ENCODE data around the gene FAM169A. TPM values are rescaled to one million over a fixed set of nuclear protein-coding genes. Genes with fewer than 3 reads are reported as not detected.
A peak's percentile ranks its signal among the peaks of the same experiment; 100 is the strongest.
"Not testable (repeated sequence)": the region's sequence is repeated elsewhere in the genome, so short reads cannot be mapped to it uniquely, and the experiment has no call there.

FAM169A gene
- total and polyA plus RNA-seq, 5 donors, result 1.9 to 8.9 (median 7.7) TPM

GRCh38 chr5:74866596-74867162, 492 bp upstream of the FAM169A start:
- DNase-seq (no peak), ATAC-seq (peak; percentile 50 to 61)
- H3K4me3 ChIP-seq (ENCODE audit: low read length), result peak overlapping the region; percentile 61
- H3K9me3 ChIP-seq (ENCODE audit: control insufficient read depth, low read length), result no peaks in the 10 kb centered on the region
- H3K27ac ChIP-seq (ENCODE audit: low read length), result no peak overlapping the region
- no peaks in the 10 kb centered on the region for H3K27me3 ChIP-seq (ENCODE audit: control insufficient read depth, insufficient read depth)
- 18% methylated on average over 37 of the region's 37 CpGs for WGBS
- intact Hi-C loops (cut with DNase I), result no loop called here
- H3K4me1 ChIP-seq (ENCODE audit: control insufficient read depth, insufficient read depth, low read length), result no peaks in the 10 kb centered on the region

- intact Hi-C loops (cut with DNase I), result no loop called here
- ATAC-seq, result no peak
- WGBS, result 15% methylated on average over 23 of the region's 23 CpGs
- peak overlapping the region; percentile 61 for H3K4me3 ChIP-seq (ENCODE audit: low read length)
- H3K27ac ChIP-seq (ENCODE audit: low read length), result no peak overlapping the region
- H3K27me3 ChIP-seq (ENCODE audit: control insufficient read depth, insufficient read depth), result no peaks in the 10 kb centered on the region
- no peak for DNase-seq
- H3K4me1 ChIP-seq (ENCODE audit: control insufficient read depth, insufficient read depth, low read length), result no peaks in the 10 kb centered on the region
- no peaks in the 10 kb centered on the region for H3K9me3 ChIP-seq (ENCODE audit: control insufficient read depth, low read length)
Measured at GRCh38 chr5:74865256-74865803, 857 bp downstream of the FAM169A start.

- intact Hi-C loops (cut with DNase I), result no loop called here
- H3K27me3 ChIP-seq (ENCODE audit: control insufficient read depth, insufficient read depth), result no peaks in the 10 kb centered on the region
- H3K27ac ChIP-seq (ENCODE audit: low read length), result no peak overlapping the region
- DNase-seq (no peak), ATAC-seq (no peak)
- 54% methylated on average over 8 of the region's 8 CpGs for WGBS
- no peaks in the 10 kb centered on the region for H3K4me1 ChIP-seq (ENCODE audit: control insufficient read depth, insufficient read depth, low read length)
- H3K4me3 ChIP-seq (ENCODE audit: low read length), result no peak overlapping the region
- H3K9me3 ChIP-seq (ENCODE audit: control insufficient read depth, low read length), result no peaks in the 10 kb centered on the region
Measured at GRCh38 chr5:74864823-74865222, 1.4 kb downstream of the FAM169A start.

- no peak for DNase-seq
- H3K27ac ChIP-seq (ENCODE audit: low read length), result no peak overlapping the region
- WGBS, result 97% methylated on average over 2 of the region's 2 CpGs
- intact Hi-C loops (cut with DNase I), result no loop called here
- no peaks in the 10 kb centered on the region for H3K4me1 ChIP-seq (ENCODE audit: control insufficient read depth, insufficient read depth, low read length)
- H3K4me3 ChIP-seq (ENCODE audit: low read length), result no peak overlapping the region
- H3K27me3 ChIP-seq (ENCODE audit: control insufficient read depth, insufficient read depth), result no peaks in the 10 kb centered on the region
- no peaks in the 10 kb centered on the region for H3K9me3 ChIP-seq (ENCODE audit: control insufficient read depth, low read length)
- no peak for ATAC-seq
Measured at GRCh38 chr5:74863726-74864125, 2.5 kb downstream of the FAM169A start.

GRCh38 chr5:74862221-74862620, 4.0 kb downstream of the FAM169A start:
- DNase-seq, result no peak
- WGBS, result 66% methylated on average over 2 of the region's 2 CpGs

GRCh38 chr5:74856975-74857374, 9.2 kb downstream of the FAM169A start:
- H3K9me3 ChIP-seq (ENCODE audit: control insufficient read depth, low read length); intact Hi-C loops (cut with DNase I); H3K27me3 ChIP-seq (ENCODE audit: control insufficient read depth, insufficient read depth); ATAC-seq; DNase-seq; H3K4me1 ChIP-seq (ENCODE audit: control insufficient read depth, insufficient read depth, low read length); H3K27ac ChIP-seq (ENCODE audit: low read length); H3K4me3 ChIP-seq (ENCODE audit: low read length): not testable (repeated sequence)
- WGBS, result 92% methylated on average over 7 of the region's 7 CpGs

More at GRCh38 chr5:74862221-74862620, 4.0 kb downstream of the FAM169A start:
- no peak overlapping the region for H3K4me3 ChIP-seq (ENCODE audit: low read length)
- no peaks in the 10 kb centered on the region for H3K27me3 ChIP-seq (ENCODE audit: control insufficient read depth, insufficient read depth)
- no peaks in the 10 kb centered on the region for H3K4me1 ChIP-seq (ENCODE audit: control insufficient read depth, insufficient read depth, low read length)
- no peak for ATAC-seq
- H3K27ac ChIP-seq (ENCODE audit: low read length), result no peak overlapping the region
- intact Hi-C loops (cut with DNase I), result no loop called here
- no peaks in the 10 kb centered on the region for H3K9me3 ChIP-seq (ENCODE audit: control insufficient read depth, low read length)

- no peaks in the 10 kb centered on the region for H3K9me3 ChIP-seq (ENCODE audit: control insufficient read depth, low read length)
- DNase-seq, result no peak
- WGBS, result 85% methylated on average over 2 of the region's 2 CpGs
- H3K4me3 ChIP-seq (ENCODE audit: low read length), result no peak overlapping the region
- peaks cover 2% of the 10 kb centered on the region for H3K4me1 ChIP-seq (ENCODE audit: control insufficient read depth, insufficient read depth, low read length)
- no peak overlapping the region for H3K27ac ChIP-seq (ENCODE audit: low read length)
- no peaks in the 10 kb centered on the region for H3K27me3 ChIP-seq (ENCODE audit: control insufficient read depth, insufficient read depth)
- ATAC-seq, result no peak
- intact Hi-C loops (cut with DNase I), result no loop called here
Measured at GRCh38 chr5:74853256-74853655, 12.9 kb downstream of the FAM169A start.

GRCh38 chr5:74851684-74852353, 14.4 kb downstream of the FAM169A start:
- Histone ChIP-seq H3K9me3 (ENCODE audit: control insufficient read depth, low read length) (no peaks in the 10 kb centered on the region), H3K4me3 (ENCODE audit: low read length) (no peak overlapping the region), H3K27ac (ENCODE audit: low read length) (no peak overlapping the region), H3K27me3 (ENCODE audit: control insufficient read depth, insufficient read depth) (no peaks in the 10 kb centered on the region), H3K4me1 (ENCODE audit: control insufficient read depth, insufficient read depth, low read length) (peaks cover 2% of the 10 kb centered on the region)
- 60% methylated on average over 4 of the region's 4 CpGs for WGBS
- no peak for DNase-seq
- ATAC-seq, result no peak
- intact Hi-C loops (cut with DNase I), result no loop called here

GRCh38 chr5:74850789-74851425, 15.3 kb downstream of the FAM169A start:
- Histone ChIP-seq H3K4me1 (ENCODE audit: control insufficient read depth, insufficient read depth, low read length) (peaks cover 2% of the 10 kb centered on the region), H3K4me3 (ENCODE audit: low read length) (no peak overlapping the region), H3K27ac (ENCODE audit: low read length) (no peak overlapping the region), H3K27me3 (ENCODE audit: control insufficient read depth, insufficient read depth) (no peaks in the 10 kb centered on the region), H3K9me3 (ENCODE audit: control insufficient read depth, low read length) (no peaks in the 10 kb centered on the region)
- intact Hi-C loops (cut with DNase I), result no loop called here
- 62% methylated on average over 4 of the region's 4 CpGs for WGBS
- no peak for DNase-seq
- no peak for ATAC-seq

GRCh38 chr5:74850030-74850429, 16.2 kb downstream of the FAM169A start:
- 85% methylated on average over 8 of the region's 8 CpGs for WGBS
- peaks cover 2% of the 10 kb centered on the region for H3K4me1 ChIP-seq (ENCODE audit: control insufficient read depth, insufficient read depth, low read length)
- H3K4me3 ChIP-seq (ENCODE audit: low read length), result no peak overlapping the region
- no peaks in the 10 kb centered on the region for H3K9me3 ChIP-seq (ENCODE audit: control insufficient read depth, low read length)
- ATAC-seq (no peak), DNase-seq (no peak)
- no peaks in the 10 kb centered on the region for H3K27me3 ChIP-seq (ENCODE audit: control insufficient read depth, insufficient read depth)
- no peak overlapping the region for H3K27ac ChIP-seq (ENCODE audit: low read length)
- intact Hi-C loops (cut with DNase I), result no loop called here

GRCh38 chr5:74848553-74849025, 17.6 kb downstream of the FAM169A start:
- DNase-seq (no peak), ATAC-seq (no peak)
- Histone ChIP-seq H3K4me1 (ENCODE audit: control insufficient read depth, insufficient read depth, low read length) (peaks cover 2% of the 10 kb centered on the region), H3K27ac (ENCODE audit: low read length) (no peak overlapping the region), H3K9me3 (ENCODE audit: control insufficient read depth, low read length) (no peaks in the 10 kb centered on the region), H3K27me3 (ENCODE audit: control insufficient read depth, insufficient read depth) (no peaks in the 10 kb centered on the region), H3K4me3 (ENCODE audit: low read length) (no peak overlapping the region)
- intact Hi-C loops (cut with DNase I), result no loop called here
- WGBS, result 80% methylated on average over 3 of the region's 3 CpGs
